Endometrium (tissue), 2 donors: ENCODE data around the gene ATP2B2.
"Not testable (repeated sequence)": the region's sequence is repeated elsewhere in the genome, so short reads cannot be mapped to it uniquely, and the experiment has no call there.

Source experiments
- FAIRE-seq: peaks from 2 replicates; lab custom pipeline; 2012; peaks lifted over from hg19 to GRCh38; lab: Jason Lieb, UNC
- donor health status: control.
- donor health status: control.

ATP2B2 gene

GRCh38 chr3:10505050-10505790 is at the start of gene ATP2B2:
ATP2B2 (minus strand) TSS chr3:10505586; CDS start chr3:10449543, 56,043 bp downstream.
- no peak for FAIRE-seq

GRCh38 chr3:10554746-10555145 is 49.4 kb upstream of the ATP2B2 start:
- FAIRE-seq = no peak

GRCh38 chr3:10554236-10554611 is 48.8 kb upstream of the ATP2B2 start:
- FAIRE-seq = no peak

GRCh38 chr3:10553591-10554235 is 48.3 kb upstream of the ATP2B2 start:
- no peak for FAIRE-seq

- FAIRE-seq = no peak
Measured at GRCh38 chr3:10552631-10552943, 47.2 kb upstream of the ATP2B2 start.

GRCh38 chr3:10551821-10552630 is 46.6 kb upstream of the ATP2B2 start:
- FAIRE-seq = no peak

GRCh38 chr3:10551139-10551538 is 45.8 kb upstream of the ATP2B2 start:
- FAIRE-seq = no peak

- no peak for FAIRE-seq
Measured at GRCh38 chr3:10550705-10551104, 45.3 kb upstream of the ATP2B2 start.

GRCh38 chr3:10549617-10550230 is 44.3 kb upstream of the ATP2B2 start:
- FAIRE-seq = no peak

- FAIRE-seq = no peak
Measured at GRCh38 chr3:10548992-10549391, 43.6 kb upstream of the ATP2B2 start.

- FAIRE-seq = no peak
Measured at GRCh38 chr3:10547841-10548783, 42.7 kb upstream of the ATP2B2 start.

GRCh38 chr3:10547413-10547812 is 42.0 kb upstream of the ATP2B2 start:
- no peak for FAIRE-seq

- no peak for FAIRE-seq
Measured at GRCh38 chr3:10546820-10547263, 41.5 kb upstream of the ATP2B2 start.

- FAIRE-seq = no peak
Measured at GRCh38 chr3:10546181-10546624, 40.8 kb upstream of the ATP2B2 start.

GRCh38 chr3:10542518-10542917 is 37.1 kb upstream of the ATP2B2 start:
- FAIRE-seq = no peak

GRCh38 chr3:10540347-10540746 is 35.0 kb upstream of the ATP2B2 start:
- not testable (repeated sequence) for FAIRE-seq

GRCh38 chr3:10534066-10534465 is 28.7 kb upstream of the ATP2B2 start:
- FAIRE-seq = no peak

- no peak for FAIRE-seq
Measured at GRCh38 chr3:10533737-10534023, 28.3 kb upstream of the ATP2B2 start.

- FAIRE-seq = no peak
Measured at GRCh38 chr3:10532939-10533736, 27.8 kb upstream of the ATP2B2 start.

- FAIRE-seq = no peak
Measured at GRCh38 chr3:10531031-10531430, 25.6 kb upstream of the ATP2B2 start.

- FAIRE-seq = no peak
Measured at GRCh38 chr3:10530241-10530640, 24.9 kb upstream of the ATP2B2 start.
